ENCODE measurements around the gene TLNRD1. TPM values are rescaled to one million over a fixed set of nuclear protein-coding genes. Genes with fewer than 3 reads are reported as not detected.

Gene TLNRD1
- total and polyA plus RNA-seq, 4 donors, result 10.8 to 36.5 (median 20.7) TPM

- Histone ChIP-seq H3K4me1 (ENCODE audit: control insufficient read depth in 5 of 5, insufficient read depth in 5 of 5, low read length in 5 of 5) (peaks cover 0 to 17% (median 12%) of the 10 kb centered on the region in 5 donors), H3K9me3 (ENCODE audit: control insufficient read depth in 4 of 4, insufficient read depth in 3 of 4, low read length in 3 of 4) (peaks cover 0 to 3% (median 1%) of the 10 kb centered on the region in 4 donors), H3K27ac (ENCODE audit: low read depth in 1 of 2, low read length in 1 of 2) (peak overlapping the region; percentile 94 to 96), H3K4me3 (peak overlapping the region; percentile 78), H3K36me3 (ENCODE audit: control insufficient read depth in 4 of 4, insufficient read depth in 4 of 4, low read length in 4 of 4) (peaks cover 0 to 17% (median 11%) of the 10 kb centered on the region in 4 donors), H3K9ac (ENCODE audit: insufficient read depth in 1 of 2, low read length in 2 of 2) (peak overlapping the region; percentile 53 to 91), H3K27me3 (ENCODE audit: control insufficient read depth in 3 of 3, insufficient read depth in 3 of 3, low read length in 2 of 3) (no peaks in the 10 kb centered on the region)
- ATAC-seq (ENCODE audit: insufficient read depth, low FRiP score) (no peak), DNase-seq (peak in 1 of 3 donors; percentile 50)
- 2 to 4% methylated on average over 20 to 21 of the region's 21 CpGs for WGBS, 2 donors
- TF ChIP-seq, protein P1, sequence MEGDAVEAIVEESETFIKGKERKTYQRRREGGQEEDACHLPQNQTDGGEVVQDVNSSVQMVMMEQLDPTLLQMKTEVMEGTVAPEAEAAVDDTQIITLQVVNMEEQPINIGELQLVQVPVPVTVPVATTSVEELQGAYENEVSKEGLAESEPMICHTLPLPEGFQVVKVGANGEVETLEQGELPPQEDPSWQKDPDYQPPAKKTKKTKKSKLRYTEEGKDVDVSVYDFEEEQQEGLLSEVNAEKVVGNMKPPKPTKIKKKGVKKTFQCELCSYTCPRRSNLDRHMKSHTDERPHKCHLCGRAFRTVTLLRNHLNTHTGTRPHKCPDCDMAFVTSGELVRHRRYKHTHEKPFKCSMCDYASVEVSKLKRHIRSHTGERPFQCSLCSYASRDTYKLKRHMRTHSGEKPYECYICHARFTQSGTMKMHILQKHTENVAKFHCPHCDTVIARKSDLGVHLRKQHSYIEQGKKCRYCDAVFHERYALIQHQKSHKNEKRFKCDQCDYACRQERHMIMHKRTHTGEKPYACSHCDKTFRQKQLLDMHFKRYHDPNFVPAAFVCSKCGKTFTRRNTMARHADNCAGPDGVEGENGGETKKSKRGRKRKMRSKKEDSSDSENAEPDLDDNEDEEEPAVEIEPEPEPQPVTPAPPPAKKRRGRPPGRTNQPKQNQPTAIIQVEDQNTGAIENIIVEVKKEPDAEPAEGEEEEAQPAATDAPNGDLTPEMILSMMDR (IDR thresholded peaks at IDR 0.05; ENCODE audit: control extremely low read depth, extremely low read depth), result no peak
Observed at GRCh38 chr15:81000144-81000623, 539 bp upstream of the TLNRD1 start.

GRCh38 chr15:81001152-81002008 is 657 bp downstream of the TLNRD1 start:
- Histone ChIP-seq H3K4me1 (ENCODE audit: control insufficient read depth in 5 of 5, insufficient read depth in 5 of 5, low read length in 5 of 5) (peaks cover 0 to 17% (median 10%) of the 10 kb centered on the region in 5 donors), H3K27ac (ENCODE audit: low read depth in 1 of 2, low read length in 1 of 2) (peak overlapping the region; percentile 94 to 96), H3K9me3 (ENCODE audit: control insufficient read depth in 4 of 4, insufficient read depth in 3 of 4, low read length in 3 of 4) (peaks cover 0 to 3% (median under 1%) of the 10 kb centered on the region in 4 donors), H3K36me3 (ENCODE audit: control insufficient read depth in 4 of 4, insufficient read depth in 4 of 4, low read length in 4 of 4) (peaks cover 0 to 22% (median 11%) of the 10 kb centered on the region in 4 donors), H3K27me3 (ENCODE audit: control insufficient read depth in 3 of 3, insufficient read depth in 3 of 3, low read length in 2 of 3) (no peaks in the 10 kb centered on the region), H3K4me3 (peak overlapping the region; percentile 88), H3K9ac (ENCODE audit: insufficient read depth in 1 of 2, low read length in 2 of 2) (peak overlapping the region in 1 of 2 donors; percentile 91)
- TF ChIP-seq, protein P1 (IDR thresholded peaks at IDR 0.05; ENCODE audit: control extremely low read depth, extremely low read depth), result no peak
- DNase-seq (peak; percentile 50 to 58 (median 56)), ATAC-seq (ENCODE audit: insufficient read depth, low FRiP score) (peak; percentile 63)
- 0% methylated on average over 96 to 110 of the region's 110 CpGs for WGBS, 2 donors

DNA sequence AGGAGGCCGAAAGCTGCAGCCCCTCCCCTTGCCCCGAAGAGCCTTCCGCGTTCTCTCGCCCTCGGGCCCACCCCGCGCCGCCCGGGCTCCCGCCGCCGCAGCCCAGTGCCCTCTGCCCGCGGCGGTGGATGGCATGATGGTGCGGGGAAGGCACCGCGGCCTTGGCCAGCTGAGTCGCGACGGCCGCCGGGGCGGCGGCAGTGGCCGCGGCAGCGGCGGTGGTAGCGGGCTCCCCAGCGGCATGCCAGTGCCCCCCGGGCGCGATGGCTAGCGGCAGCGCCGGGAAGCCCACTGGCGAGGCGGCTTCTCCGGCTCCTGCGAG is 1.2 kb downstream of the TLNRD1 start:
- 5 to 8% methylated on average over 39 to 42 of the region's 42 CpGs for WGBS, 2 donors
- Histone ChIP-seq H3K9me3 (ENCODE audit: control insufficient read depth in 4 of 4, insufficient read depth in 3 of 4, low read length in 3 of 4) (peaks cover 0 to 3% (median 0%) of the 10 kb centered on the region in 4 donors), H3K4me1 (ENCODE audit: control insufficient read depth in 5 of 5, insufficient read depth in 5 of 5, low read length in 5 of 5) (peaks cover 0 to 17% (median 10%) of the 10 kb centered on the region in 5 donors), H3K27ac (ENCODE audit: low read depth in 1 of 2, low read length in 1 of 2) (peak overlapping the region; percentile 94 to 96), H3K27me3 (ENCODE audit: control insufficient read depth in 3 of 3, insufficient read depth in 3 of 3, low read length in 2 of 3) (no peaks in the 10 kb centered on the region), H3K9ac (ENCODE audit: insufficient read depth in 1 of 2, low read length in 2 of 2) (no peak overlapping the region), H3K36me3 (ENCODE audit: control insufficient read depth in 4 of 4, insufficient read depth in 4 of 4, low read length in 4 of 4) (peaks cover 0 to 22% (median 11%) of the 10 kb centered on the region in 4 donors), H3K4me3 (peak overlapping the region; percentile 88)
- DNase-seq (no peak), ATAC-seq (ENCODE audit: insufficient read depth, low FRiP score) (no peak)
- TF ChIP-seq, protein P1 (IDR thresholded peaks at IDR 0.05; ENCODE audit: control extremely low read depth, extremely low read depth), result no peak
